HG03354 (cell line): ENCODE results near the gene VPS13A.

Experiments used
- ATAC-seq: cut with Tn5 transposase; IDR thresholded peaks from one replicate; pipeline ENCODE4 v1.9.1; 2021; ENCODE audit warnings: mild to moderate bottlenecking; ENCODE audit not compliant: unreplicated experiment, poor library complexity, severe bottlenecking

Gene VPS13A

DNA sequence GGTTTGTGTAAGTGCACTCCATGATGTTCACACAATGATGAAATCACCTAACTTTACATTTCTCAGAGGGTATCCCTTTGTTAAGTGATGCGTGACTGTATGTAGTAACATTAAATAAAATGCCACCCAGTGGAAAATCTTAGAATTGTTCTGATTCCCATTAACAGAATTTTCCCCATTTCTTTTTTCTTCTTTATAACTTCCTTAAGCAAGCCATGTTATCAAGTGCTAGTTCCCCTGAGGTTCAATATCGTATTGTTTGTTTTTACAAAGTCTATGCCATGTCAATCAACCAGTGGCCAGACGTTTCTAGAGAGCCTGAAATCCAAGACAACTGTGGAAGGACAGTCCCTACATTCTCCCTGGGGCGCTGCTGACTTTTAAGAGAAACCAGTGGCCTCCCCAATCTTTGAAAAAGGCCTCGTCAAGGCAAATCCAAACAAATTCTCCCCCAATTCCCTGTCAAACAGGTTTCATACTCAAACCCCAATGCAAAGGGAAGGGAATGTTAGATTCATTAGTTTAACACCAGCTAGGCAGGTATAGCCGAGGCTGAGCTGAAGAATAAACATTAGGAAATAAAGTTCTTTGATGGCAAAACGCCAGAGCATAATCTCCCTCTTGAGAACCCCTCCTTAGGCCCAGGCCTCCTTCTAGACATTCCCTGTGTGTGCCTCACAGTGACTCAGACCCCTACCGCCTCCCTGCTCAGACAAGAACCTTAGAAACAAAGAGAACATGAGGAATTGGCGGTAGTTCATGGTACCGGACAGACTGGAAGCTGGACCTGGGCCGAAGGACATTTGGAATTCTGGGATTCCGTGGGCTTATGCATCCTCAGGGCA lies 272.1 kb downstream of the VPS13A start:
- no peak for ATAC-seq

- ATAC-seq, result no peak
Observed at GRCh38 chr9:77450085-77450475, 272.7 kb downstream of the VPS13A start.

DNA sequence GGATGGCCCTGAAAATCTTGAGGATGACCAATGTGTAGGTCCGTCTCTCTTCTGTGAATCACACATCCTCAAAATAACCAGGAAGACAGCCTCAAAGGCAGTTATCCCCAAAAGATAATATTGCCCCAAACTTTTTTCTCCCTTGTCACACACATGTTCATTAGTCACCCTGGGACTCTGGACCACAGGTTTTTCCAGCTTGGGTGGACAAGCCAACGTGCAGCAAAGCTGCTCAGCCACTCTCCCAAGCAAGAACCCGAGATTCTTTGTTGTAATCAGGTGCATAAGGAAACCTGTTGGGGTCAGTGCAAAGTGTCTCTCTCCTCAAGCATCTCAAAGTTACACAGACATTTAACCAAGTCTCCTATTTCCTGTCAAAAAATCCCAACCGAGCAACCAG lies 274.2 kb downstream of the VPS13A start:
- ATAC-seq, result no peak

GRCh38 chr9:77453825-77454647 lies 276.7 kb downstream of the VPS13A start:
- ATAC-seq, result no peak

DNA sequence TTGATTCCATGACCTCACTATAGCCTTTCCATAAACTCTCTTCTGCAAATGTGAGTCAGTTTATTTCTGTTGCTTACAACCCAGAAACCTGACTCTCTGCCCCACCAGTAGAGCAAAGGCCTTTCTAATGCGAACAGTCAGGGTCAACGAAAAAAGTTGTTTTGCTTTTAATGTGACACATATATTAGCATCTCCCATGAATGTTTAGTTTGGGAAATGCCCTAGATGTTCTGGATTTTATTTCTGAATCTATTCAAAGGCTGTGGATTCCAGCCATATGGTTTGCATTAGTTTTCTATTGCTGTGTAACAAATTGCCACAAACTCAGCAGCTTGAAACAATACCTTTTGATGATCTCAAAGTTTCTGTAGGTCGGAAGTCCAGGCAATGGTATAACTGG lies 277.3 kb downstream of the VPS13A start:
- ATAC-seq, result no peak

- peak; percentile 56 for ATAC-seq
Observed at GRCh38 chr9:77455312-77455927, 278.1 kb downstream of the VPS13A start.

DNA sequence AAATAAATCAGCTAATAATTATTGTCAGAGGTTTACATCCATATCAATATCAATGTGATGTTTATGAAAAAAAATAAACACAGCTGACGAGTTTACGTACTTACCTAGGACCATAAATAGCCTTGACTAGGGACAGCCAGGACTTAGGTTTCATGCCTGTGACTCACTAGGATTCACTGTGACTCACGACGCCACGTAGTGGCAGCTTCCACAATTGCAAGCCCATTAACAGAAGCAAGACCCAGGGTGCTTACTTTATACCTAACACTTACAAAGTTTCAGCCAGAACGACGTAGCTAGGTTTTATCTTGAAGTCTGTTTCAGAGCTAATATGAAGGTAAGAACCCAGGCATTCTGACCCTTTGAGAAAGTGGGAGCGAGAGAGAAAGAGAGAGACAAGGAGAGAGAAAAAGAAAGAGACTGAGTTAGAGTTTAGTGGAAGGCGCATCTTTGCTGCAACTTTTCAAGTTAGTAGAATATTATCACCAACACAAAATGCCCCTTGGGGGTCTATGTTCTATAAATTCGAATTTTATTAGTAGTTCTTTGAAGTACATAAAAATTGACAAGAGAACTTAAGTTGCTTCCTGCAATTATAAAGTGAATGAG lies 279.6 kb downstream of the VPS13A start:
- ATAC-seq, result peak; percentile 85

- ATAC-seq, result peak; percentile 85
Observed at GRCh38 chr9:77457916-77458592, 280.7 kb downstream of the VPS13A start.

DNA sequence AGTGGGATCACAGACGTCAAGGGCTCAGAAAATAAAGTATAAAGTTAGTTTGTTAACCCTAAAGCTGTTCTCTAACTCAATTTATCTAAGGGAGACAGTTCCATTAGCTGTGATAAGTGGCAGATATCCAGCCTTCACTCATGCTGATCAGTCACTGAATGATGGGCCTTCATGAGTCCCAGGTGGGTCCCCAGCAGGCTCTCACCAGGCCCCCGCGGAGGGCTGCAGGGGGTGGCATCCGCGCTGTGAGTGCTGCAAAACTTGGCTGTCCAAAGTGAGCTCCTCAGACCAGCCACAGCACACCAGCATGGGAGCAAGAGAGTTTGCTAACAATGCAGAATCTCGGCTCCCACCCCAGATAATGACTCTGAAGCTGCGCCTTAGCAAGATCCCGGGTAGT lies 283.6 kb downstream of the VPS13A start:
- ATAC-seq, result no peak

- ATAC-seq, result no peak
Observed at GRCh38 chr9:77462066-77462465, 284.7 kb downstream of the VPS13A start.

GRCh38 chr9:77463151-77463550 lies 285.8 kb downstream of the VPS13A start:
- no peak for ATAC-seq

- no peak for ATAC-seq
Observed at GRCh38 chr9:77464661-77465060, 287.3 kb downstream of the VPS13A start.

- no peak for ATAC-seq
Observed at GRCh38 chr9:77469515-77470231, 292.3 kb downstream of the VPS13A start.
